OCI-M1 (cell line): ENCODE measurements around the gene LRBA.
A peak's percentile ranks its signal among the peaks of the same experiment; 100 is the strongest.
"Not testable (repeated sequence)": the region's sequence is repeated elsewhere in the genome, so short reads cannot be mapped to it uniquely, and the experiment has no call there.

Experiments
- DNase-seq: peaks from one replicate; lab custom pipeline; 2025; lab: John Stamatoyannopoulos, UW

The LRBA gene

DNA sequence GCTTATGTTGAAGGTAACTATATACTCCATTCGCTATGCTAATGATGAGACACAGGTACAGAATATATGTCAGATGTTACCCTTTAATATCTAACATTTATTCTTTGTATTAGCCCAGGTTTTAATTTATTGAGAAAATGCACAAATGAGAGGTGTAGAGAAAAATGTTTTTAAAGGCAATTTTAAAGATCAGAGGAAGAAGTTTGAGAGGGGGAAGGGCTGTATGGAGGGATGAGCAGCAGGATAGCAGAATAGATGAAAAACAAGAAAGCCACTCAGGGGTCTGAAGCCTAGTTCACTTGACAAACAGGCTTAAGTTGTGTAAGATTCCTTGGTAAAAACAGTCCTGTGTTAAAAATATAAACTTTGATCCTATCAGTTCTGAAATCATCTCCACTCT is 429.5 kb downstream of the LRBA start:
- DNase-seq, result no peak

DNA sequence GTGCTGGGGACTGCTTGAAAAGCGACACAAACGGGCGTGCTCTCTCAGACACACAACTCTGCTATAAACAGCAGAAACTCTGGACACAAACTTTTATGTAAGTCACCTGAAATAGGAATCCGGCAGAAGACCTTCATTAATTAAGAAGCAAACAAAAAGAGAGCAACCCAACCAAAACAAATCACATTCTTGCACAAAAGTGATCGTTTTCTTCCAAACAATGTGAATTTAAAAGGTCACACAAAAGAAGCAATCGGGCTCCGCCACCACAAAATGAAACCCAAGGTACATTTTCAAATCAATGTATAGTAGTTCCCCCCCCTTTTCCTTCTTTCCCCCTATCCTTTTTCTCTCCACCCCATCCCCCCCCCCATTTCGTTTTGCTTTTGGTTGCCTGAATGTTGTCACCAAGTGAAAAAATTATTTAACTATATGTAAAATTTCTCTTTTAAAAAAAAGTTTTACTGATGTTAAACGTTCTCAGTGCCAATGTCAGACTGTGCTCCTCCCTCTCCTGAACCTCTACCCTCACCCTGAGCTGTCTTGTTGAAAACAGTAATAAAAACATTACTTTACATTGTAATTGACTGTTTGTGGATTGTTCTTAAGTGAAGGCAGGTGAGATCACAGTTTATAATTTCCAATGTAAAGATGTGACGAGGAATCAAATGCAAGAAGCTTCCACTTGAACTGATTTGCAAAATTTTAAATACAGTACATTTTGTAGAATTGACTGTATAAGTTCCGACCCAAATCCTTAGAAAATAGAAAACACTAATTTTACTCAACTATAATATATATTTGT is 430.8 kb downstream of the LRBA start:
- DNase-seq, result no peak

DNA sequence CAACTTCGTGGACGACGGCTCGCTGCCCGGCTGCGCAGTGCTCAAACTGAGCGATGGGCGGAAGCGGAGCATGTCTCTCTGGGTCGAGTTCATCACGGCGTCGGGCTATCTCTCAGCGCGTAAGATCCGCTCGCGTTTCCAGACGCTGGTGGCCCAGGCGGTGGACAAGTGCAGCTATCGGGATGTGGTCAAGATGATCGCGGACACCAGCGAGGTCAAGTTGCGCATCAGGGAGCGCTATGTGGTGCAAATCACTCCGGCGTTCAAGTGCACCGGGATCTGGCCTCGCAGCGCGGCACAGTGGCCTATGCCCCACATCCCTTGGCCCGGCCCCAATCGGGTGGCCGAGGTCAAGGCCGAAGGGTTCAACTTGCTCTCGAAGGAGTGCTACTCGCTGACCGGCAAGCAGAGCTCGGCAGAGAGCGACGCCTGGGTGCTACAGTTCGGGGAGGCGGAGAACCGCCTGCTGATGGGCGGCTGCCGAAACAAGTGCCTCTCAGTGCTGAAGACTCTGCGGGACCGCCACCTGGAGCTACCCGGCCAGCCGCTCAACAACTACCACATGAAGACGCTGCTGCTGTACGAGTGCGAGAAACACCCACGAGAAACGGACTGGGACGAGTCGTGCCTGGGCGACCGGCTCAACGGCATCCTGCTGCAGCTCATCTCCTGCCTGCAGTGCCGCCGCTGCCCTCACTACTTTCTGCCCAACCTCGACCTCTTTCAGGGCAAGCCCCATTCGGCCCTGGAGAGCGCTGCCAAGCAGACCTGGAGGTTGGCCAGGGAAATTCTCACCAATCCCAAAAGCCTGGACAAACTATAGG is 431.6 kb downstream of the LRBA start:
- no peak for DNase-seq

DNA sequence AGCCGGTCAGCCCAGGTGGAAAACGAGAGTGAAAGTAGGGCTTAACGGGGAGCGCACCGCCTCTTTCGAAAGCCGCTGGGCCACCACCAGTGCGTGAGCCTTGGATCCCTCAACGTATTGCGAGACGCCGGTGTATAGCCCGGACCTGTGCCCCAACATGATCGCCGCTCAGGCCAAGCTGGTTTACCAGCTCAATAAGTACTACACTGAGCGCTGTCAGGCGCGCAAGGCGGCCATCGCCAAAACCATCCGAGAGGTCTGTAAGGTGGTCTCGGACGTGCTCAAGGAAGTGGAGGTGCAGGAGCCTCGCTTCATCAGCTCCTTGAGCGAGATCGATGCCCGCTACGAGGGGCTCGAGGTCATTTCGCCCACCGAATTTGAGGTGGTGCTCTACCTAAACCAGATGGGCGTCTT is 432.2 kb downstream of the LRBA start:
- no peak for DNase-seq

DNA sequence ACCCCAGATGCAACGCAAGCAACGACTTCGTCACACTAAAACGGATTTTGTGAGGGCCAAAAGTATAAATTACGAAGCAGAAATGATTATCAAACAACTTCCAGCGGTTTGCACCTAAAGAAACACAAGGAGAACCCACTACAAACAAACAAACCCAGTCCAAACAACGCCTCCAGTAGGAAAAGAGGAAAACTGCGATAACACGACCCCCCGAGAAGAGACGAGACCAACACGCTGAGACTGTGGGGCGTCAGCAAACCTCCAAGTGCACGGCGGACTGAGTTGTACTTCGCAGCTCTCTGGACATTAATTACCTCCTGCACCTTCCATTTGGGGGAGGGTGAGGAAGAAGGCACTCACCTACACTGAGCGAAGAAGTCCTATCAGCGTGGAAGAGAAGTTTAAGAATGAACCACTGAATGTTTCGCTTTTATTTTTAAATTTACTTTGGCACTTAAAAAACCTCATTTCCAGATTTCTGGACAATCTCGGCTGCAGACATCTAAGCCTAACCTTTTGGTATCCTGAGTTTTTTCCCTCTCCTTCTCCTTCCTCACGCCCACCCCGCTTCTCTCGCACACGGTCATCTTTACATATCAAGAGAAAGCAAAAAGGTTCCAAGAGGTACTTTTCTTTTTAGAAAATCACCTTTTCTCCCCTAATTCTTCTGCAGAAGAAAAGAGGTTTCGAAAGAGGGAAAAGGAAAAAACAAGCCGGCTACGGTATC is 432.8 kb downstream of the LRBA start, which contains the start of gene MAB21L2:
MAB21L2 (plus strand) TSS at position 6 of the 727 bp plus-strand sequence. CDS start 879 bp downstream, outside the sequence.
- no peak for DNase-seq

DNA sequence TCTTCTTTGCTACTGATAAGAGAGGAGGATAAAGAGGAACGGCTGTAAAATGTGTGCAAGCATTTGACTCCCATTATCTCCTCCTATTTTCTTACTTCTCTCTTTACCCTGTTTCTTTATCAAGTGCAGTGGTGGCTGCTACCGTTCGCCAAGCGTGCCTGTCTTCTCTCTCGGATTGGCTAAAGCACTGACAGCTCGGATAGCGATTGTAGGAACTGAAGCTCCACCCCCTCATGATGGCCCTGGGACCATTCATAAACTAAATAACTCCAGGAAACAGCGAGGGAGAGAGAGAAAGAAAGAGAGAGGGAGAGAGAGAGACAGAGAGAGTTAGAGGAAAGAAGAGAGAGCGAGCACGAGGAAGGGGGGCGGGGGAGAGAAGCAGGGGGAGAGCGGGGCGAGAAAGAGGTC is 433.4 kb downstream of the LRBA start:
- DNase-seq, result no peak

DNA sequence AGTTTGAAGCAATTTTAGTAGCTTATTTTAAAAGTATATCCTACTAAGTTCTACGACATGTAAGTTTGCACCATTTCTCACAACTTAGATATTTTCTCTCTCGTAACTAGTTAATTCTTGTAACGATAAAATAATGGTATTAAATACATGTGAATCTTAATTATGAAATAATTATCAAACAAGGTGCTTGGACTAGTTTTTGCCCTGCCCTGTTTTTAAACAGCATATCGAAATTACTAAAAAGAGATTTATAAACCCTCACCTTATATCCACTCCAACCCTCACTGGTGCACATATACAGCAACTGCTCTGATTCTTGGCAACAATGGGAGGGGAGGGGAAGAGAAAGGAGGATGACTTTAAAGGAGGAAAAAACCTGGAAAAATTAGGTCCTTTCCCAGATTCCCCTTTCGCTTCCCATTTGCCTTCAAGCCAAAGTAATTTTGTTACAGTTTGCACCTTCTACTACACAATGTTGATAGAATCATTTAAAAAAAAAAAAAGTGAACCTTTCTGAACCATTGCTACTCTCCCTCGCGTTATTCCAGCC is 434.0 kb downstream of the LRBA start:
- DNase-seq, result no peak

DNA sequence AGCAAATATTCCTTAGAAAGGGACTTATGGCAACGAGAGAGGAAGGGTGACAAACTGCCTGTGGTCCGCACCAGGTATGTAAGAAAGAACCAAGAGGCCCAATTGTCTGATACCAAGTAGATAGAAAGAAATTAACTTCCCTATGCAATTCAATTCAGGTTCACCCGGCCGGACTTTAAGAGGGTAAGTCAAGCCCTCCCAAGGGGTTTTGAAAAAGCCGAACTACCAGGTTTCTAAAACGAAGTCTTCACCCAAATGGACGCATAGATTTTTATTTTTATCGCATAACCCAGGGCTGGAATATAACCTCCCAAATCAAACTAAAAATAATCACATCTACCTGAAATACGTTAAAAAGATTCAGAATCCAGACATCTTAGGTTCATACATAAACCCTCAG is 434.8 kb downstream of the LRBA start:
- DNase-seq, result no peak

DNA sequence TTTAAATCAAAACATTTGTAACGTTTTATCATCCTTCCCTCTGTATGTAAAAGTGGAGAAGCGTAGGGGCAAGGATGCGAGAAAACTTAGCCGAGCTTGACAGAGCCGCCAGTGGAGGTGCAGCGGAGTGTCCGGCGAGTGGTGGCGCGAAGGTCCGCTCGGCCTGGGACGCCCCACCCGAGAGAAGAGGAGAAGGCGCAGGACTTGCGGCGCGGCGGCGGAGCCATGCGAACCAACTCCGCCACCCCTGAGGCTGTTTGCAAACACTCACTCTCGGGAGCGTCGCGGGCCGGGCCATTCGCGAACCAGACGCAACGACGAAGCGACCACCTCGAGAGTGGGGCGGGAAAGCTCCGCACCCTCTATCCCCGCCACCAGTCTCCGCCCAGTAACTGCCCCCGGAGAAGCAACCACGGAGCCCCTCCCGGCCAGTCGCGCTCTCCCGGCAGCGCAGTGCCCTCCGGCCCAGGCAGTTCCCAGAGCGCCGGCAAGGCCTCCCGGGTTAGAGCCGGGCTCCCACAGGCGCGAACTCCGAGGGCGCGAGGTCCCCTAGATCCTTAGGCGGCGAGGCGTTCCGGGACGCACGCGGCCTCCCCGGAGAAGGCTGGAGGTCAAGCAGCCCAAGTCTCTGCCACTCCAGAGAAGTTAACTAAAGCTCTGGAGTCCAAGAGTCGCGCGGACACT is 435.4 kb downstream of the LRBA start:
- no peak for DNase-seq

DNA sequence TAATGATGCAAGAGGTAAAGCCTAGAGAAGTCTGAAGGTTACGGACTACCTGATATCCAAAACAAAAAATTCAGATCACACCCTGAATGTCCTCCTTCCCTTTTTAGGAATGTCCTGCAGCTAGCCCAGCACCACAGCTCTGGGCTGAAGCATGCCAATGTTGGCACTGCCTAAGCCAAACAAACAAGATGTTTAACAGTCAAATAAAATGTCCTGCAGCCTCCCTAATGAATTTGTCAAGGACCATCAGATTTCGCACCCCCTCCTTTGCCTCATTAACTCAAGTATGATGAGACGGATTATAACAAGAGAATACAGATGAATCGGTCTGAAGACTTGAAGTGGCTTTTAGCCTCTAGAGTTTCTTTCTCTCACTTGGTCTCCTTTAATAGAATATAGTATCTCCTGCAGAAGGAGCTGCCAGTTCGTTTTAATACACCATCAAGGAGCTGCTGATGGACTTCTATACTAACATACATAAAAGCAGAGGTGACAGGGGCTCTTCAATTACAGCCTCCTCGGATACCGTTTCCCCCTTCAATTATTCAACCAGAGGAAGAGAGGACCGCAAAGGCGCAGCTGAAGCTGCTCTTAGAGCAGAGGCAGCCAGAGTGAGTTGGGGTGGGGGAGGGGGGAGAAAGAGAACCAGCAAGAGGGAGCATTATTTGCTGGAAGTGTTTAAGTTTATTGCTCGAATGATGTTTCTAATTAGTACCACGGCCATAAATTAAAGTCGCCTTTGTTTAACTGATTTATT is 436.2 kb downstream of the LRBA start:
- DNase-seq, result no peak

DNA sequence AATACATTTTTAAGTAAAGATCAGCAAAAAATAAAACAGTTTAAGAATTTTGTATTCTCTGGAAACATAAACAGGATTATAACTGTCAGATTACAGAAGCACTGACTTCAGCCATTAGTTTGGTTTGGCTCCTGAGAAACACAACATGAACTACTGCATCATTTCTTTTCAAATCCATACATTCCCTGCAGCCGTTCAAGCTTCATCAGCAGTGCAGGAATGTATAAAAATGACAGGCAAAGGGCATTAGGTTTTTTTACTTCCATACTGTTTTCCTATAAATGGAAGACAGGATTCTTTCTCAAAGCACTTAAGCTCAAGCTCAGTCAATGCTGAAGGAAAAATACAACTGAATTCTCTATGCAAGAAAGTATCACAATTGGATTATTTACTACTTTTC is 437.3 kb downstream of the LRBA start:
- DNase-seq, result no peak

DNA sequence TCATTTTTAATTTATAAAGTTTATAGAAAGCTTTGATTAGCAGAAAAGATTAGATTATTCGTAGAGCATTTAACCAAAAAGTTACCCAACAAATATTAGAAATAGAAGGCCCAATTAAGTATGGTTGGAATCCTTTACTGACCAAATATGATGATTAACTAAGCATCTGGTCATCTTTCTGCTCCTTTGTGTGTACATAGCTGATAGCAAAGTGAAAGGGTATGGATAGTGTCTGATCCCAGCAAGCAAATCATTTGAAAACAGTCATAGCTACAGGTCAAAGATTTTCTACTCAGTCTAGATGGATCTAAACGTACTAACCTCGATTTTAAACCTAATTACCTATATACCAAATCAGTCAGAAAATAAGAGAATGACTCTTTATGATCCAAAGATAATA is 440.4 kb downstream of the LRBA start:
- DNase-seq, result peak; percentile 25

DNA sequence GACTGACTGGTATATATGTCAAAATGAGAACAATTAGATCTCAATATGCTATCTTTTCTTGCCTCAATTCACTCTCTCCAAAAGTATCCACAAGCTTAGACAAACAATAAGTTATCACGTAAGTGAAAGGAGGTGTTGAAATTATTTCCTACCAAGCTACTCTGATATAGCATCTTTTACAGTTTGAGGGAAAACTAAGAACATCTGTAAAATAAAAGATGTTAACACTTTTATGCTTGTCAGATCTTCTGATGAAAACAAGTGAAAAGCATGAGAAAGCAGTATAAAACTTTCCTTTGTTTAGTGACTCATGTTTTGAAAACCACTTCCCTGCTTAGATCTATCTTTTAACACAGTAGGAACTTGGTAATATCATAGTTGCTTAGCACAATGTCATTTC is 441.6 kb downstream of the LRBA start:
- DNase-seq, result peak; percentile 78

DNA sequence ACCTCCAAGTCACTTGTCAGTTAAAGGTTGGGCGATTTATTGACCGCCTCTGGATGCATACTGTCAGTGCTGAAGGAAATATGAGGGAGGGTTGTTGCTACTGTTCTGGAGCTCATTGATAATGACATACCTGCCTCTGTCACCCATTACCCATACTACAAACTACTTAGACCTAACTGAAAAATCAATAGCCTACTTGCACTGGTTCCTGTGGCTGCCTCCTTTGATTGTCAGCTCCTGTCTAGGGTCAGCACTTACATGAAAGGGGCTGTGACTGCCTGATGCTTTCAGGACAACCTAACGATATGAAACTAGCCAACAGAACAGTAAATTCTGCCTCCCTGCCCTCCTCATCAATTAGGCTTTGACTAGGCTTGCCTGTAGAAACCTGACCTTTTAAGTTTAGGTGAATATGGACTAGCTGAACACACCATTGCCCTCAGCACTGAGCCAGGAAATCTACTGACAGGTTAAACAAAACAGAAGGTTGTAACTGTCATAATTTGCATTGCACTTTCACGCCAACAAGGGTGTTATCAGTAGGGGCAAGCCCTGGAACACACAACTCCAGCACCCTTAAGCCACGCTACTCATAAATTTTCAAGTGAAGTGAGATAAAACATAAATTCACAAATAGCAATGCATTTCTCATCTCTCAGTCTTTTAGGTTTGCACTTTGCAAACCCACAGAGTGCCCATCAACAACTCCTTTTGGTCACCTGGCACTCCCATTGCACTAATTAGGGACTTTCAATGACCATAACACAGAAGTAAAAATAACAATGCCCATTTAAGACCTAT is 442.2 kb downstream of the LRBA start:
- peak; percentile 81 for DNase-seq

DNA sequence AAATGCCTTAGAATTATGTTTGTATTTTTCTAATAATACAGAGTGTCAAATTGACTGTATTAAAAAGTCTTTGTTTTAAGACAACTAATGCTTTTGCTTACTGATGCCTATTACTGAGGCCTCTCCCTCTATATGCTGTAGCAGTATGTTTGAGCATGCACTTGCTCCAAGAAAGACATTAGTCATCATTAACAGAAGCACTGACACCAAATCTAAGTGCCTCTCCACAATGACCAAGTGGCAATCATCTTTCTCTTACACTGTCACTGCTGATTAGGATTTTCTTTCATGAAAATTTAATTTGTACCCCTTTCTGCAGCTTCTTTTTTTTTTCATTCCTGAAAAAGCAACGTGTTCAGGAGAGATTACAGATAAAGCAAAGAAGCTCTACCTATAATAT is 444.2 kb downstream of the LRBA start:
- DNase-seq, result peak; percentile 56

DNA sequence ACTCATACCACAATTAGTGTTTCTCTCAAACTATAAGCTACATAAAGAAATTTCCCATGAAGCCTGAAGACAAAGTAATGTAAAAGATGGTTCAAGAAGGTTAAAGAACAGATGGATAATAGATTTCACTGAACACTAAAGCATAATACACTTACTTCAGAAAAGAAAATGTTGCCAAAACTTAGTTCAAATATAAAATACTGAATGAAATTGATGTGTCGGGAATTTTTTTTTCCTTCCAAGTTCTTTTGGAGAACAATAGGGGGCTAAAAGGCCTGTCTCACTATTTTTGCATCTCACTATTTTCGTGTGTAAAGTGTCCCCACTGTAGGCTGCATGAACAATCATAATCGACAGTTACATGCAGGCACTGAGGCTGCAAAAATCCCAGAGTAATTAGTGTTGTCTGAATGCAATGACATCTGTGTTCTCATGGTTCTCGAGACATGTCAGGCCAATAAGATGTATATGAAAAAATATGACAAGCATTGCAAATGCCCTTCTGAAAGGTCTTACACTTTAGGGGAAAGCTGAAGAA is 445.0 kb downstream of the LRBA start:
- no peak for DNase-seq

DNA sequence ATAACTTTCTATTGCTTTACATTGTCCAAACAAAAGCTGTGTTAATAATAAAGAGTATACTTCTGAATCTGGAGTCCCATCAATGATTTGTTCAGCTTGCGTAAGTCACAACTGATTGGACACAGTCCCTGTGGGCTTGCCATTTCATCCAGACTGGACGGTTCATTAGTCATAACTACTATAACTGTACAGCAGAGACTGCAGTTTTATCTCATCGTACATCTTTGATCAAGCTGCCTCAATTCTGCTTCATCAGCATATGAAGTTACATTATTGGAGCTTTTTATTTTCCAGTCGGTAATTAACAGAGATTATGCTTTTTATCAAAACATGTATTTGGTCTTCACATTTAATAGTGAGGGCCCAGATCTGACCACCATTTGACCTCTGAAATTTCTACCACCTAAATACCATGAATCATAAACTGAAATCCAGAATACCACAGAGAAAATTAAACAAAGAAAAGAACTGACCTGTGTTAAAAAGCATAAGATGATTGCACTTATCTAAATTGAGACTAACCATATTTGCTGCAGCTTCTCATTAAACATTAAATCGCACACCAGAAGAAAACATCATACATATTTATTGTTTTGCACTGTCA is 445.6 kb downstream of the LRBA start:
- no peak for DNase-seq

DNA sequence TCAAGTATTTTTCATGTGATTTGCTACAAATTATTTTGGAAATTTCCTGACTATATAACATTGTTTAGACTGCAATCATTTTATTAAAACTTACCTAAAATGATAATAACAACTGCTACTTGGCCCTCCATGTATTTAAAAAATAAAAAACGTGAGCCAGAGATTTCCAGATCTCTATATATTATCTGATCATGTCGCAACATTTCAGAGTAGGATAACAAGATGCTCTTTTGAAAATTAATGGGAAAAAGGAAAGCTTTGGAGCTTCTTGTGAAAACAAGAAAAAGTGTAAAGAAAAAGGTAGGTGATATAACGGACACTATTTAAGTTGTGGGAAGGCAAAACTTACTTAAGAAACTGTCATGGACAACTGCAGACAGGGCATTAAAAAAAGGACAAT is 448.0 kb downstream of the LRBA start:
- no peak for DNase-seq

DNA sequence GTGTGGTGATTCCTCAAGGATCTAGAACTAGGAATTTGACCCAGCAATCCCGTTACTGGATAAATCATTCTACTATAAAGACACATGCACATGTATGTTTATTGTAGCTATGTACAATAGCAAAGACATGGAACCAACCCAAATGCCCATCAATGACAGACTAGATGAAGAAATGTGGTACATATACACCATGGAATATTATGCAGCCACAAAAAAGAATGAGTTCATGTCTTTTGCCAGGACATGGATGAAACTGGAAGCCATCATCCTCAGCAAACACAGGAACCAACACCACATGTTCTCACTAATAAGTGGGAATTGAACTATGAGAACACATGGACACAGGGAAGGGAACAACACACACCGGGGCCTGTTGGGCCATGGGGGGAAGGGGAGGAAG is 450.1 kb downstream of the LRBA start:
- not testable (repeated sequence) for DNase-seq
